Stimulated activated CD4-positive, alpha-beta T cell treated with anti-CD3 and anti-CD28 coated beads, TNF-alpha, amount 100 ng/mL, for 48 hours (primary cell): ENCODE measurements around the gene C4orf33.
"Not testable (repeated sequence)": the region's sequence is repeated elsewhere in the genome, so short reads cannot be mapped to it uniquely, and the experiment has no call there.

Experiments
- DNase-seq, 3 donors: peaks; one replicate each; pipeline ENCODE4 v3.0.0-alpha.2; 2020; ENCODE audit warnings: low read depth in 3 of 3

Gene C4orf33

DNA sequence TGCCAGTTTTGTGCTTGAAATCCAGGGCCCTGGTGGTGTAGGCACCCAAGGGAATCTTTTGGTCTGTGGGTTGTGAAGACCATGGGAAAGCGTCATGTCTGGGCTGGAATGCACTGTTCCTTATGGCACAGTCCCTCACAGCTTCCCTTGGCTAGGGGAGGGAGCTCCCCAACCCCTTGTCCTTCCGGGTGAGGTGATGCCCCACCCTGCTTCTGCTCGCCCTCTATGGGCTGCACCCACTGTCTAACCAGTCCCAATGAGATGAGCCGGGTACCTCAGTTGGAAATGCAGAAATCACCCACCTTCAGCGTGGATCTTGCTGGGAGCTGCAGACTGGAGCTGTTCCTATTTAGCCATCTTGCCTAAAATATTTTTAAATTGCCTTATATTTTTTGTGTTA, 30.7 kb downstream of the C4orf33 start:
- DNase-seq = not testable (repeated sequence)

- no peak for DNase-seq
Observed at GRCh38 chr4:129129143-129129542, 33.2 kb downstream of the C4orf33 start.

DNA sequence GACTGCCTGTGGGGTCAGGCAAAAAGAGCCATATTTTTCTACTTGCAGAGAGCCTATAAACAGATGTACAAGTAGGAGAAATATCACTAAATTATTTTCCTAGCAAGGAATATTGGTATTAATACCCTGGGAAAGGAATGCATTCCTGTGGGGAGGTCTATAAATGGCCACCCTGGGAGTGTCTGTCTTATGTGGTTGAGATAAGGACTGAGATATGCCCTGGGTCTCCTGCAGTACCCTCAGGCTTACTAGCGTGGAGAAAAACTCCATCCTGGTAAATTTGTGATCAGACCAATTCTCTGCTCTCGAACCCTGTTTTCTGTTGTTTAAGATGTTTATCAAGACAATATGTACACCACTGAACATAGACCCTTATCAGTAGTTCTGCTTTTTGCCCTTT, 35.4 kb downstream of the C4orf33 start:
- no peak for DNase-seq

- DNase-seq = no peak
Observed at GRCh38 chr4:129136433-129136832, 40.5 kb downstream of the C4orf33 start.

DNA sequence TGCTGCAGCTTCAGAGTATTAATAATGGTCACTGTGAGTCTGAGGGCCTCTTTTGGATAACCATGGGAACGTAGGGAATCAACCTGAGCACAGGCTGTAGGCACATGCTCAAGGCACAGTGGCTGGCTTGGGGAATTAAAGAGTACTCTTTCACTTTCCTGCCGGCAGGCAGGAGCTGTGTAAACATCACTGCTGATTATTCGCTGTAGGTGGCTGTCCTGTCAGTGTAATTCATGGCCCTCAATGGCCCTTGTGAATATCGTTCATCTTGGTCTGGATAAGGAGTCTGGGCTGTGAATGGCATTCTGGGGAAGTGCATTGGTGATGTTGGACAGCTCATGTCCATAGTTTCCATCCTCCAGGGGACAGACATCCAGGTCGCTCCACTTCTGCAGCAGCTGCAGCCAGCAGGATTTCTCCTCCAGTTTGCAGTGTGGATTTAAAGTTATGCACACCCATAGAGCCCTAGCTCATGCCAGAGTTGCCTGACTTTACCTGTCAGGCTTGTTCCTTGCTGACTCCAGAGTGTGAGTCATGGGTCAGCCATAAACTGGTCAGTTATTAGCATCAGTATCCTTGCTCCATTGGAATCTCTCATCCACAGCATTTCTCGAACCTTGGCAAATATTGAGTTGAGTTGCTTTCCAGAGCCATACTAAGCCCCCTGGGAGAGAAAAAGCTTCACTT, 43.0 kb downstream of the C4orf33 start:
- no peak for DNase-seq

DNA sequence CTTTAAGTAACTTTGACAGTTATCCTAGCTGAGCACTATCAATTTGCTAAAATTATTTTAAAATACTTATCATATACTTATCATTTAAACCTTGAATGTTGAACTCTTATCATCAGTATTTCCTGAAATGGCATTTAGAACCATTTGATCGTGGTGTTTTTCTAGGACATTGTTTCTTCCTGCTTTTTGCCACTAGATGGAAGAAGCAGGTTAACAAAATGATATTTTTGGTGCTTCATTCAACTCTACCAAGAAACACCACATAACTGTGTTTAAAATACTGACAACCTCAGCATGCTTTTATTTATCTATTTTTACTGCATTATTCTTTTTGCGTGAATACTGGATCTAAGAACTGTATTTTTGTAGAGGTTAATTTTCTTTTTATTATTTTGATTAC, 44.6 kb downstream of the C4orf33 start:
- no peak for DNase-seq

GRCh38 chr4:129143359-129143758, 47.4 kb downstream of the C4orf33 start:
- DNase-seq = no peak

- no peak for DNase-seq
Observed at GRCh38 chr4:129144755-129145206, 48.8 kb downstream of the C4orf33 start.

- DNase-seq = no peak
Observed at GRCh38 chr4:129145222-129145730, 49.3 kb downstream of the C4orf33 start.

GRCh38 chr4:129146639-129147038, 50.7 kb downstream of the C4orf33 start:
- no peak for DNase-seq

DNA sequence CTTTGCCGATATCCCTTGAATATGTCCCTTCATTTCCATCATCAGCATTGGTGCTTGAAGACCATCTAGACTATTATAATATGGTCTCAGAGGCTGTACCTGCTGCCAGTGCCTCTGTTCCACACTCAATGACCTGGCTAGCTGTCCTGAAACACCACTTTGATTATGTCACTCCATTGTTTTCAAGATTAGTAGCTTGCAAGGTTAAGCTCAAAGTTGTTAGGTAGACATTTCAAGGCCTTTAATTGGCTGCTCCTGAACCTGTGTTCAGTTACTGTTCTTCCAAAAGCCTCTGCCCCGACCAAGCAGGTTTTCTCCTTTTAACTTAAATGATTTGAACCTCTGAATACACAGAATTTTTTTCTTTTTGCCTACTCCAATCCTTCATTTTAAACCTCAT, 52.9 kb downstream of the C4orf33 start:
- no peak for DNase-seq

DNA sequence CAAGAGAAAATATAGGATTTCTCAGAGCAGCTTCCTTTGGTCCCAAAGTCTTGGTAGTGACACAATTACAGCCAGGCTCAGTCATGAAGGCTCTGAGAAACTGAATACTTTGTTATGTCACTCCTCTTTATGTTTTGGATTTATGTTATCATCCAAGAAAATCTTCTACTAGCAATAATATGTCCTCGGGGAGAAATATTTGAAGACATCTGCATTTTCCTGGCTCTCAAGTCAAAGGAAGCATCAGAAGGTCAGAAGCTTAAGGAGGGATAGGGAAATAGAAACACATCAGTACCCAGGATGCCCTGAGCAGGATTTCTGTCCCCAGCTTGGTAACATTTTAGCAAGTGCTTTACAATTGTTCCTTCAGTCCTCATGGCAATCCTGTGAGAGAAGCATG, 54.0 kb downstream of the C4orf33 start:
- DNase-seq = no peak

DNA sequence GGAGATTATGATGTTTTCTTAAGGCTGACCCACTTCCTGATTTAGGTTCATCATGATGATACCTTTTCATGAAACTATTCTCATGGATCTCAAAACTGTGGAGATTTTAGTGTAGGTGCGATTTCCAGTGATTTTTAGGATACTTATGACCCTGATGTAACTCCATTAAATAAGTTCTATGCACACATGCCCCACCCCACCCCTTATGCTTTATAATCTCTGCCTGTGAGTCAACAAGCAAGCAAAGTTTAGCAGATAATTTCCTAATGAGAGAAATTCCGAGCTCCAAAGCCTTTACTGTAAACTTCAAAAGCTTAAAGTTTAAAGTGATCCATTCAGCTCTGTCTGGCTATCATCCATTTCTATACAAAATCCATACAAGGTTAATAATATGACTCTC, 56.4 kb downstream of the C4orf33 start:
- DNase-seq = no peak

DNA sequence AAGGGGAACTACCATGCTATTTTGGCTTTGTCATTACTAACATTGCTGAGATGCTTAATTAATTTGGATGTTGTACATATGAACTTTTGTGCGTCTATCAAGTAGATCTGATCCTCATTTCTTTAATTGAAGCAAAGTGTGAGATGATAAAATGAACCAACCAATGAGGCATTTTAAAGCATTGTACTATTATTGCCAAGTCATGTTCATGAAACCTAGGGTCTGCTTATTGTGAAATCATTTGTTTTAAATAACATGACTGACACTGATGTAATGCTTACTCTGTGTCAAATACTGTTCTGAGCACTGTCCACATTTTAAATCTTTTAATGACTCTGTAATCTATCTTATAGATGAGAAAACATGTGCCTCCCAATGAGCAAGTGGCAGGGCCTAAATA, 57.7 kb downstream of the C4orf33 start:
- DNase-seq = no peak

DNA sequence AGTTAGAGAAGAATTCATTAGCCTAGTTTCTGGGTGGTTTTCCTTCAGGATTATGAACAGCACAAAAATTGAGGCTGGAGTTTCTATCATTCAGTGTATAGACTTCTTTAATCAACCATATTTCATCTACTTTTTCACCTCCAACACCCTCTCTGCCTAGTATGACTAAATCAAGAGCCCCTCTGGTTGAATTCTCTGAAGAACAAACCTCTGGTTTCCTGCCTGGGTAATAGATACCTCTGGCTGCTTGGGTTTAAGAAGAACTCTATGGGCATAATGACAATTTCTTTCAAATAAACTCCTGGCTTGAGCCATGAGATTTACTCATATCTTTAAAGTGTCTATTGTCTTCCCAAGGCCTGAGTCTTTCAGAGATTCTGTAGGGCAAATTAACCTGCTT, 66.5 kb downstream of the C4orf33 start:
- DNase-seq = no peak

DNA sequence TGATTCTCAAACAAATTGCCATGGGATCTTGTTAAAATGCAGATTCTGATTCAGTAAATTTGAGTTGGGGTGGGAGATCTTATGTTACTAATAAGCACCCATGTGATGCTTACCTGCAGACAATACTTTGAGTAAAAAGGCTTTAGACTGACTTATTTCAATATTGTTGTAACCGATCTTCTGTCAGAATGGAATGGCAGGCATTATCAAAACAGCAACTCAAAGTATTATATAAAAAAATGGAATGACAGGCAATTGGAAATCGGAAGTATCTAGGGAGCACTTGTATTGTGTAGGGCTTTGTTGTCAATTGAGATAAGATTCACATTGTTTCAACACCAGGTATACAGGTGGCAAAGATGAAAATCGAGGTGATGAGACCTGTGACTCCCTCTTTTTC, 67.5 kb downstream of the C4orf33 start:
- DNase-seq = no peak

GRCh38 chr4:129164243-129164642, 68.3 kb downstream of the C4orf33 start:
- no peak for DNase-seq
